Measurements from ENCODE around the gene SOCS2. TPM values are rescaled to one million over a fixed set of nuclear protein-coding genes. Genes with fewer than 3 reads are reported as not detected.

The SOCS2 gene
- polyA plus RNA-seq, 1 donor (not counting 4 experiments of a cell fraction or from before 2014, with no cell fraction given) = 15.0 TPM

- FAIRE-seq = no peak
- H3K4me1 ChIP-seq (ENCODE audit: control insufficient read depth, extremely low read depth, insufficient read depth, low read length) = no peaks in the 10 kb centered on the region
- no peaks in the 10 kb centered on the region for H3K27me3 ChIP-seq (ENCODE audit: control insufficient read depth, extremely low read depth, insufficient read depth, low read length)
- TF ChIP-seq EZH2 (IDR thresholded peaks at IDR 0.05; ENCODE audit: low read length) (no peak), CTCF (optimal IDR thresholded peaks at IDR 0.05 in 1 of 3, IDR thresholded peaks at IDR 0.05 in 1 of 3, conservative IDR thresholded peaks at IDR 0.05 in 1 of 3; ENCODE audit: extremely low read depth in 1 of 3, insufficient read depth in 2 of 3, low read length in 3 of 3) (no peak)
- dilution Hi-C loops (cut with MboI; ENCODE audit: extremely low pct_ligation_motif_present, low sequenced_read_pairs) = no loop called here
- no peak overlapping the region for H3K27ac ChIP-seq (ENCODE audit: control insufficient read depth, insufficient read depth, low read length)
- no peak overlapping the region for H3K9ac ChIP-seq (ENCODE audit: control insufficient read depth, extremely low read depth, insufficient read depth, low read length)
- H3K4me2 ChIP-seq (ENCODE audit: control insufficient read depth, extremely low read depth, insufficient read depth, low read depth, low read length) = no peak overlapping the region
- no peak overlapping the region for H3K4me3 ChIP-seq (ENCODE audit: control insufficient read depth in 2 of 3, extremely low read depth in 1 of 3, insufficient read depth in 2 of 3, low read depth in 1 of 3, low read length in 3 of 3)
- H3K9me1 ChIP-seq (ENCODE audit: control insufficient read depth, extremely low read depth, insufficient read depth, low read length) = no peaks in the 10 kb centered on the region
- no peak for DNase-seq (ENCODE audit: low read depth, low spot score)
- no peaks in the 10 kb centered on the region for H3K79me2 ChIP-seq (ENCODE audit: control insufficient read depth, insufficient read depth, low read length)
- H3K9me3 ChIP-seq (ENCODE audit: control insufficient read depth, low read depth, low read length) = no peaks in the 10 kb centered on the region
- no peaks in the 10 kb centered on the region for H3K36me3 ChIP-seq (ENCODE audit: control insufficient read depth in 2 of 2, extremely low read depth in 1 of 2, insufficient read depth in 2 of 2, low read length in 2 of 2)
- H2AFZ ChIP-seq (ENCODE audit: control insufficient read depth, low read length) = no peak overlapping the region
- H4K20me1 ChIP-seq (ENCODE audit: control insufficient read depth, extremely low read depth, insufficient read depth, low read length) = no peaks in the 10 kb centered on the region
Observed at GRCh38 chr12:93539821-93540220, 32.7 kb upstream of the SOCS2 start.

- dilution Hi-C loops (cut with MboI; ENCODE audit: extremely low pct_ligation_motif_present, low sequenced_read_pairs) = no loop called here
- no peaks in the 10 kb centered on the region for H3K4me1 ChIP-seq (ENCODE audit: control insufficient read depth, extremely low read depth, insufficient read depth, low read length)
- H4K20me1 ChIP-seq (ENCODE audit: control insufficient read depth, extremely low read depth, insufficient read depth, low read length) = no peaks in the 10 kb centered on the region
- H3K9me3 ChIP-seq (ENCODE audit: control insufficient read depth, low read depth, low read length) = no peaks in the 10 kb centered on the region
- no peak overlapping the region for H2AFZ ChIP-seq (ENCODE audit: control insufficient read depth, low read length)
- no peak overlapping the region for H3K4me2 ChIP-seq (ENCODE audit: control insufficient read depth, extremely low read depth, insufficient read depth, low read depth, low read length)
- FAIRE-seq (no peak), DNase-seq (ENCODE audit: low read depth, low spot score) (no peak)
- no peak overlapping the region for H3K9ac ChIP-seq (ENCODE audit: control insufficient read depth, extremely low read depth, insufficient read depth, low read length)
- H3K79me2 ChIP-seq (ENCODE audit: control insufficient read depth, insufficient read depth, low read length) = no peaks in the 10 kb centered on the region
- H3K4me3 ChIP-seq (ENCODE audit: control insufficient read depth in 2 of 3, extremely low read depth in 1 of 3, insufficient read depth in 2 of 3, low read depth in 1 of 3, low read length in 3 of 3) = no peak overlapping the region
- H3K9me1 ChIP-seq (ENCODE audit: control insufficient read depth, extremely low read depth, insufficient read depth, low read length) = no peaks in the 10 kb centered on the region
- no peaks in the 10 kb centered on the region for H3K36me3 ChIP-seq (ENCODE audit: control insufficient read depth in 2 of 2, extremely low read depth in 1 of 2, insufficient read depth in 2 of 2, low read length in 2 of 2)
- TF ChIP-seq CTCF (optimal IDR thresholded peaks at IDR 0.05 in 1 of 3, IDR thresholded peaks at IDR 0.05 in 1 of 3, conservative IDR thresholded peaks at IDR 0.05 in 1 of 3; ENCODE audit: extremely low read depth in 1 of 3, insufficient read depth in 2 of 3, low read length in 3 of 3) (no peak), EZH2 (IDR thresholded peaks at IDR 0.05; ENCODE audit: low read length) (no peak)
- H3K27ac ChIP-seq (ENCODE audit: control insufficient read depth, insufficient read depth, low read length) = no peak overlapping the region
- H3K27me3 ChIP-seq (ENCODE audit: control insufficient read depth, extremely low read depth, insufficient read depth, low read length) = no peaks in the 10 kb centered on the region
Observed at GRCh38 chr12:93540466-93540865, 32.0 kb upstream of the SOCS2 start.

Measured in keratinocyte (primary cell).